Measurements from ENCODE around the gene RNF213. TPM values are rescaled to one million over a fixed set of nuclear protein-coding genes. Genes with fewer than 3 reads are reported as not detected.

The RNF213 gene
- total RNA-seq: 69.5 and 79.7 TPM in 2 replicates

DNA sequence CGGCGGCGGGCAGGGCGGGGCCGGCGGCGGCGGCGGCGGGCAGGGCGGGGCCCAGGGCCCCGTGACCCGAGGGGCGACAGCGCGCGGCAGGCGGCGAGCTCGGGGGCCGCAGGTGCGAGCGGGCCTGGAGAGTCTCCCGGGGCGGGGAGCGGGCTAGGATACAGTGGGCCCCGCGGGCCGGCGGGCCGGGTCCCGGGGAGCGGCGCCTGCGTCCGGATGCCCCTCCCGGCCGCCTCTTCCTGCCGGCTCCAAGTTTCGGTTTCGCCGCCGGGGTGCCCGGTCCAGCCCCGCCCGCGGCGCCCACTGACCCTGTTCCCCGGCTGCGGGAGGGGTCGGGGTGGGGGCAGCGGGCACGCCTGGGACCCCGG, at the start of gene RNF213:
Gene RNF213 (plus strand): TSS at position 62 of the 368 bp plus-strand sequence. CDS start 2,830 bp downstream, outside the sequence.

DNA sequence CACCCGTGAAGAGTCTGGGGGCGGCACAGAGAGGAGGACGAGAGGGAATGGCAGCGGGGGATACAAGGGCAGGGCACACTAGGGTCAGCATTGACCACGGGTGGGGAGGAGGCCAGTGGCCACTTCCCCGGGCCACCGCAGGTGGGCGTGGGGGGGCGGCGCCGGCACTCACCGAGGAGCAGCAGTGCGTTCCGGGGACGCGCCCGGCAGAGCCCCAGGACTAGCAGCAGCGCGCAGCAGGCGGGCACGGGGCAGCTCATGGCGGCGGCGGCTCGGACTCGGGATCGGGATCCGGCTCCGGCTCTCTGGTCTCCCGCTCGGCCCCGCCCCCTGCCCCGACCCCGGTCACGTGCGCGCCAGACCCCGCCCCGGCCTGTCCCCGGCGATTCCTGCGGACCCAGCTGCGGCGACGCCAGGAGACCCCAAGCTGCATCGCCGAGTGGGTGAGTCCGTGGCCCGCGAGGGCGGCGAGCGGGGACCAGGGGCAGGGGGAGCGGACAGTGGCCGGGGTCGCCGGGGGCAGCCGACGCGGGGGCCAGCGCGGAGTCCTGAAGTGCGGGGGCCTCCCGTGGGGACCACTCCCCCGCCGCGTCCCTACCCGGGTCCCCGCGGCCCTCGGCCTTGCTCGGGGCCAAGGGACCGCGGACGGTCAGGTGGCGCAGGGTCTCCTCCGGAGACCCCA, 40.5 kb upstream of the RNF213 start, which contains the start of the genes SGSH and SLC26A11:
Gene SGSH (minus strand): TSS at position 280 of the 682 bp plus-strand sequence. CDS start 20 bp downstream, at position 260.
Gene SLC26A11 (plus strand): TSS at position 374 of the 682 bp plus-strand sequence. CDS start 1,134 bp downstream, outside the sequence.

DNA sequence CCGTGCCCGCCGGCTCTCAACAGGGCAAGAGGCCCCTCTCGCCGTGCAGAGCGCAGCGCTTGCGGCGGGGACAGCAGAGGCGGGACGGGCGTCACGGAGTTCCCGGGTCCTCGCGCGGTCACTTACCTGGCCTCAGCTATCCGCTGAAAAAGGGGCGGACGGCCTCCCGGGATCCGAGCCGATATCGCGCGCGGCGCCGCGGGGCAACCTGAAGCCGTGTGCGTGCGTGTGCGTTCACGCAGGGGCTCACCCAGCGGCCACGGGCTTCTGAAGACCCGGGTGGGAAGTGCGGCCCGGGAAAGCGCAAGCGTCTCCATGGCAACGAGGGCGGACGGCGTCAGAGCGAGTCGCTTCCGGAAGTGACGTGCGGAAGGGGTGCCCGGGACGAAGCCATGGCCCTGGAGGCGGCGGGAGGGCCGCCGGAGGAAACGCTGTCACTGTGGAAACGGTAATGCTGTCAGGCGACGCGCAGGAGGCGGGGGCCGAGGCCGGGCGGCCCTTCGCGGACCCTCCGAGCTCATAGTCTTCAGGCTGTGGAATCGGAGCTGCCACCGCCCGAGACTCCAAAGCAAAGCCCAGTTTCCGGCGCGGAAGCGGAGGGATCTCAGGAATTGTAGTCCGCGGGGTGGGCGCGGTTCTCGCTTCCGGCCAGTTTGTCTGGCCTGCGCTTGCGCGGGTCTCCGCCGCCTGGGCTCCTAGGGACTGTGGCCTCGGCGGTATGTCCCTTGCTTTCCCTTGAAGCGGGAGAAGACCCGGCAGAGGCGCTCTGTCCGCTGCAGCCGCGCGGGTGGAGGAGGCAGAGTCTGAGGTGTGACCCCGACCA, 154.4 kb downstream of the RNF213 start, which contains the start of gene ENDOV:
Gene ENDOV (plus strand): TSS at position 365 of the 823 bp plus-strand sequence. CDS start 28 bp downstream, at position 393.

Small RNA genes within 50 kb of the gene (small RNA-seq; reads per million reads assigned to genes)
- gene MIR4730: not detected

Other genes with a start within 250 kb of the RNF213 start
- gene TBC1D16, start 225.0 kb upstream of the RNF213 start, total RNA-seq: 20.9 and 21.6 TPM in 2 replicates
- 4.6 and 5.5 TPM in 2 replicates for gene CCDC40, start 224.2 kb upstream of the RNF213 start, total RNA-seq
- 56.4 and 76.2 TPM in 2 replicates for gene GAA, start 159.3 kb upstream of the RNF213 start, total RNA-seq
- 82.1 and 97.2 TPM in 2 replicates for gene EIF4A3, start 113.7 kb upstream of the RNF213 start, total RNA-seq
- gene CARD14, start 90.8 kb upstream of the RNF213 start, total RNA-seq: 5.7 and 19.6 TPM in 2 replicates
- gene SGSH, start 40.5 kb upstream of the RNF213 start, total RNA-seq: 15.9 and 23.9 TPM in 2 replicates
- 10.7 and 18.5 TPM in 2 replicates for gene SLC26A11, start 40.4 kb upstream of the RNF213 start, total RNA-seq
- gene ENDOV, start 154.3 kb downstream of the RNF213 start, total RNA-seq: 23.0 and 36.1 TPM in 2 replicates
- gene NPTX1, start 215.8 kb downstream of the RNF213 start, total RNA-seq: under 0.01 and 0.54 TPM in 2 replicates

Measured in placental epithelial cell (primary cell).